ENCODE data around the gene MKLN1.

MKLN1 gene

DNA sequence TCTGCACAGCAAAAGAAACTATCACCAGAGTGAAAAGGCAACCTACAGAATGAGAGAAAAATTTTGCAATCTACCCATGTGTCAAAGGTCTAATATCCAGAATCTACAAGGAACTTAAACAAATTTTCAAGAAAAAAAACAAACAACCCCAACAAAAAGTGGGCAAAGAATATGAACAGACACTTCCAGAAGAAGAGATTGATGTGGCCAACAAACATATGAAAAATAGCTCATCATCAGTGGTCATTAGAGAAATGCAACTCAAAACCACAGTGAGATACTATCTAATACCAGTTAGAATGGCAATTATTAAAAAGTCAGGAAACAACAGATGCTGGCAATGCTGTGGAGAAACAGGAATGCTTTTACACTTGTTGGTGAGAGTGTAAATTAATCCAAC lies 7.1 kb upstream of the MKLN1 start:
- Histone ChIP-seq H3K36me3 (ENCODE audit: insufficient read depth, low read length) (no peaks in the 10 kb centered on the region; the same call in 1 of the 2 replicates), H3K4me2 (ENCODE audit: low read length) (no peak overlapping the region), H3K9ac (ENCODE audit: low read length) (no peak overlapping the region), H2AFZ (ENCODE audit: low read length) (no peak overlapping the region), H3K79me2 (ENCODE audit: insufficient read depth, low read length) (no peaks in the 10 kb centered on the region), H3K27ac (ENCODE audit: low read depth, low read length, poor library complexity, severe bottlenecking) (no peak overlapping the region), H3F3A (ENCODE audit: insufficient read depth, low read length) (no peaks in the 10 kb centered on the region), H3K9me3 (ENCODE audit: low read length) (peaks cover 3% of the 10 kb centered on the region; the same call in 1 of the 2 replicates), H4K20me1 (ENCODE audit: insufficient read depth, low read length) (no peaks in the 10 kb centered on the region), H3K9me2 (ENCODE audit: low read depth, low read length) (no peaks in the 10 kb centered on the region), H3K4me3 (ENCODE audit: low read depth, low read length, poor library complexity, severe bottlenecking) (no peak overlapping the region), H3K4me1 (ENCODE audit: insufficient read depth, low read length, severe bottlenecking) (peaks cover 21% of the 10 kb centered on the region), H3K27me3 (ENCODE audit: insufficient read depth, low read length) (no peaks in the 10 kb centered on the region)
- no peak for TF ChIP-seq EZH2 (IDR thresholded peaks at IDR 0.05; ENCODE audit: borderline replicate concordance, low read length)
- no peak for TF ChIP-seq CTCF (IDR thresholded peaks at IDR 0.05; ENCODE audit: low read length)

- H3K4me1 ChIP-seq (ENCODE audit: insufficient read depth, low read length, severe bottlenecking), result peaks cover 26% of the 10 kb centered on the region
- no peak overlapping the region for H2AFZ ChIP-seq (ENCODE audit: low read length)
- no peaks in the 10 kb centered on the region; the same call in 1 of the 2 replicates for H3K36me3 ChIP-seq (ENCODE audit: insufficient read depth, low read length)
- H3K9me3 ChIP-seq (ENCODE audit: low read length), result peaks cover 3% of the 10 kb centered on the region; the same call in 1 of the 2 replicates
- H3K4me3 ChIP-seq (ENCODE audit: low read depth, low read length, poor library complexity, severe bottlenecking), result no peak overlapping the region
- no peak overlapping the region for H3K27ac ChIP-seq (ENCODE audit: low read depth, low read length, poor library complexity, severe bottlenecking)
- no peaks in the 10 kb centered on the region for H4K20me1 ChIP-seq (ENCODE audit: insufficient read depth, low read length)
- no peak for TF ChIP-seq CTCF (IDR thresholded peaks at IDR 0.05; ENCODE audit: low read length)
- TF ChIP-seq EZH2 (IDR thresholded peaks at IDR 0.05; ENCODE audit: borderline replicate concordance, low read length), result no peak
- no peaks in the 10 kb centered on the region for H3K9me2 ChIP-seq (ENCODE audit: low read depth, low read length)
- no peaks in the 10 kb centered on the region for H3F3A ChIP-seq (ENCODE audit: insufficient read depth, low read length)
- H3K4me2 ChIP-seq (ENCODE audit: low read length), result no peak overlapping the region
- H3K9ac ChIP-seq (ENCODE audit: low read length), result no peak overlapping the region
- no peaks in the 10 kb centered on the region for H3K27me3 ChIP-seq (ENCODE audit: insufficient read depth, low read length)
- no peaks in the 10 kb centered on the region for H3K79me2 ChIP-seq (ENCODE audit: insufficient read depth, low read length)
These were observed 6.0 kb upstream of the MKLN1 start for GRCh38 chr7:131321656-131322055.

DNA sequence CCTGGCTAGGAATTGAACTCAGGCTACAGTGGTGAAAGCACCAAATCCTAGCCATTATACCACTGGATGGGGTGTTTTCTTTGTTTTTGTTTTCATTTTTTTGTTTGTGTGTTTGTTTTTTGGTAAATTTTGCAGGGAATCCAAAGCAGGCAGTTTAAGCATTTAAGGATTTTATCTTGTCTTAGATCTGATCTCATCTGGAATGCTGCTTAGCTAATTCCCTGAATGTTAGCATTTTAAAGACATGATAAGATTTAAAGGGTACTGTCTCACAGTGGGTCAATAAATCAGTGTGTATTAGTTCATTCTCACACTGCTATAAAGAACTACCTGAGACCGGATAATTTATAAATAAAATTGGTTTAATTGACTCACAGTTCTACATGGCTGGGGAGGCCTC lies 5.6 kb upstream of the MKLN1 start:
- no peaks in the 10 kb centered on the region; the same call in 1 of the 2 replicates for H3K36me3 ChIP-seq (ENCODE audit: insufficient read depth, low read length)
- TF ChIP-seq EZH2 (IDR thresholded peaks at IDR 0.05; ENCODE audit: borderline replicate concordance, low read length) (no peak), CTCF (IDR thresholded peaks at IDR 0.05; ENCODE audit: low read length) (no peak)
- H3K79me2 ChIP-seq (ENCODE audit: insufficient read depth, low read length), result no peaks in the 10 kb centered on the region
- H3K9ac ChIP-seq (ENCODE audit: low read length), result no peak overlapping the region
- H3K27me3 ChIP-seq (ENCODE audit: insufficient read depth, low read length), result no peaks in the 10 kb centered on the region
- H2AFZ ChIP-seq (ENCODE audit: low read length), result no peak overlapping the region
- no peak overlapping the region for H3K4me2 ChIP-seq (ENCODE audit: low read length)
- H3K4me1 ChIP-seq (ENCODE audit: insufficient read depth, low read length, severe bottlenecking), result peaks cover 30% of the 10 kb centered on the region
- H3F3A ChIP-seq (ENCODE audit: insufficient read depth, low read length), result no peaks in the 10 kb centered on the region
- H3K4me3 ChIP-seq (ENCODE audit: low read depth, low read length, poor library complexity, severe bottlenecking), result no peak overlapping the region
- no peaks in the 10 kb centered on the region for H3K9me2 ChIP-seq (ENCODE audit: low read depth, low read length)
- H3K27ac ChIP-seq (ENCODE audit: low read depth, low read length, poor library complexity, severe bottlenecking), result no peak overlapping the region
- H4K20me1 ChIP-seq (ENCODE audit: insufficient read depth, low read length), result no peaks in the 10 kb centered on the region
- peaks cover 3% of the 10 kb centered on the region; the same call in 1 of the 2 replicates for H3K9me3 ChIP-seq (ENCODE audit: low read length)

All from OCI-LY1 (cell line).